PC-9 (cell line): ENCODE results near the gene FIGN.

Experiments
- CTCF ChIP-seq: fragments of 200-600 bp; sonication (generic); conservative IDR thresholded peaks from 2 replicates; pipeline ENCODE4 v1.6.1; 2017; ENCODE audit warnings: mixed run types, antibody characterized with exemption, mild to moderate bottlenecking, moderate library complexity
- EZH2 ChIP-seq: fragments of 200-600 bp; sonication (generic); IDR thresholded peaks from 2 replicates; pipeline ENCODE4 v1.8.0; 2017; ENCODE audit warnings: antibody characterized with exemption, low read depth

DNA sequence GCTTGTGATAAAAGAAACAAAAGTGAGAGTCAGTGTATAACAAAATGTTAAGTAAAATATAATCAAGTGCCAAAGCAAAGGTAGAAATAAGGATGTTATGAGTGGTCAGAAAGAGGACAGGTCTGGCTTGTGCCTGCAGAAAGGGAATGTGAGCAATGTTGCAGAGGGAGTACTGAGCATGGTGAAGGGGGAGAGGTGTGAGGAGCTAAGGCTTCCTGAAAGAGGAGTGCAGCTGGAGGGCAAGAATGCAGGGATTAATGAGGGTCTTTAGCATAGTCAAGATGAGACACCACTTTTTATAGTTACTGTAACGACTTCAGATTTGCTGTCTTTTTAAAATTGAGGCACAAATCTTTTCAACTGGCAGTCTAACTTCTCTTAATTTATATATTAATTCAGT is 22.0 kb upstream of the FIGN start:
- TF ChIP-seq CTCF (no peak), EZH2 (no peak)
